GM12875 (cell line): ENCODE measurements around the gene ARHGAP32.

ENCODE experiments used
- H3K4me3 ChIP-seq: one replicate; pipeline ENCODE4 v1.5.1; 2011; ENCODE audit warnings: low read depth, low read length, control low read depth
- TF ChIP-seq, protein P1 (sequence below): IDR thresholded peaks from 2 replicates; pipeline ENCODE4 v1.5.1; 2011; ENCODE audit warnings: low read depth, mild to moderate bottlenecking, control low read depth, inconsistent platforms, low read length, moderate library complexity, borderline replicate concordance; ENCODE audit not compliant: insufficient read depth

ARHGAP32 gene

DNA sequence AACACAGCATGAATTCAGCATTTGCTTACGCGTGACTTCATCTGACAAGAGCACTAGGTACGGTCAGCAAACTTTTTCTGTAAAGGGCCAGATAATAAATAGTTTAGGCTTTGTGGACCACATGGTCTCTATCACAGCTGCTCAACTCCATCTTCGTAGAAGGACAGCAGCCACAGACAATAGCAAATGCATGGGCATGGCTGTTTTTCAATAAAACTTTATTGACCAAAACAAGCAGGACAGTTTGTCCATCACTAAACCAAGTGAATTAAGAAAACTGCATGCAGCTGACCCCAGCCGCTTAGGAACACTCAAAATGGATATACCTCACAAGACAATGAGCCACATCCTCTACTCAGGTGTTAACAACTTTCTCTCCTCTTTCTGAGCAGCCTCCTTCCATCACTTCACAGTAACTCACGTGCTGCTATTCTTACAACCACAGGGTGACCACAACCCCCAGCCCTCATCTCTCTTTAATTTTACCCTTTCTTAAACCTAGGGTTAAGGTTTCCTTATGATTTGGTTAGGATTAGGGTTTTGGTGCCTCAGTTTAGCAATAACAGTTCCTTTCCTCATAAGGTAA lies 22.7 kb upstream of the ARHGAP32 start:
- TF ChIP-seq, protein P1, sequence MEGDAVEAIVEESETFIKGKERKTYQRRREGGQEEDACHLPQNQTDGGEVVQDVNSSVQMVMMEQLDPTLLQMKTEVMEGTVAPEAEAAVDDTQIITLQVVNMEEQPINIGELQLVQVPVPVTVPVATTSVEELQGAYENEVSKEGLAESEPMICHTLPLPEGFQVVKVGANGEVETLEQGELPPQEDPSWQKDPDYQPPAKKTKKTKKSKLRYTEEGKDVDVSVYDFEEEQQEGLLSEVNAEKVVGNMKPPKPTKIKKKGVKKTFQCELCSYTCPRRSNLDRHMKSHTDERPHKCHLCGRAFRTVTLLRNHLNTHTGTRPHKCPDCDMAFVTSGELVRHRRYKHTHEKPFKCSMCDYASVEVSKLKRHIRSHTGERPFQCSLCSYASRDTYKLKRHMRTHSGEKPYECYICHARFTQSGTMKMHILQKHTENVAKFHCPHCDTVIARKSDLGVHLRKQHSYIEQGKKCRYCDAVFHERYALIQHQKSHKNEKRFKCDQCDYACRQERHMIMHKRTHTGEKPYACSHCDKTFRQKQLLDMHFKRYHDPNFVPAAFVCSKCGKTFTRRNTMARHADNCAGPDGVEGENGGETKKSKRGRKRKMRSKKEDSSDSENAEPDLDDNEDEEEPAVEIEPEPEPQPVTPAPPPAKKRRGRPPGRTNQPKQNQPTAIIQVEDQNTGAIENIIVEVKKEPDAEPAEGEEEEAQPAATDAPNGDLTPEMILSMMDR: no peak
- H3K4me3 ChIP-seq: no peak overlapping the region

DNA sequence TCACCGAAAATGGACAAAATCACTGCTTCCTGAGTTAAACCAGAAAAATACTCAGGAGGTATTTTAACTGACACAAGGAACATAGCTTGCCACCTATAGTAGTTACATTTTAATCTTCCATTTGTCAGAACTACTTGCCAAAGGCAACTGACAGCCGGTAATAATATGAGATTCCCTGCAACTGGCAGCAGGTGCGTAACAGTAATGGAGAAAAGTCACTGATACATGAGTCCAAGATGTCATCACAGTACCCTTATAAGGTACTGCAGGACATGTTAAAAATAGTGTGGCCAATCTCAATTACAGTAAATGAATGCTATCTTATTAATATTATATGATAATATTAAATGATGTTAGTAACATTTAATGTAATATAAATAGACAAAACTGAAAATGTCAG lies 21.1 kb upstream of the ARHGAP32 start:
- TF ChIP-seq, protein P1: no peak
- H3K4me3 ChIP-seq: no peak overlapping the region

DNA sequence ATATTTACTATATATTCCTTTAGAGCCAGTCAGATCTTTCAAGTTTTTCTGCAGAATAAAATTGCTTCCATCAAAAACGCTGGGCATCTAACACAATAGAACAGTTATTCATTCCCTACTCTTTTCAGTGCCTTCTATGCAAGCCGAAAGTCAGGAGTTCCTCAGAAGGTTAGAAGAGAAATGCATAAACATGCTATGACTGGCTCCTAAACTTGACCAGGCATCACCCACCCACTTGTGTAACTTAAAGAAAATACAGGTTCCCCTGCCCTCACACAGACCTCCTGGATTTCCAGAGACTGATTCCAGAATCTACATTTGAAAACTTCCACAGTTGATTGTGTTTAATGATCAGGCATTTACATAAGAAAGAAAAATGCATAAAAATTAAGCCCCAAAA lies 19.3 kb upstream of the ARHGAP32 start:
- H3K4me3 ChIP-seq: no peak overlapping the region
- TF ChIP-seq, protein P1: no peak

DNA sequence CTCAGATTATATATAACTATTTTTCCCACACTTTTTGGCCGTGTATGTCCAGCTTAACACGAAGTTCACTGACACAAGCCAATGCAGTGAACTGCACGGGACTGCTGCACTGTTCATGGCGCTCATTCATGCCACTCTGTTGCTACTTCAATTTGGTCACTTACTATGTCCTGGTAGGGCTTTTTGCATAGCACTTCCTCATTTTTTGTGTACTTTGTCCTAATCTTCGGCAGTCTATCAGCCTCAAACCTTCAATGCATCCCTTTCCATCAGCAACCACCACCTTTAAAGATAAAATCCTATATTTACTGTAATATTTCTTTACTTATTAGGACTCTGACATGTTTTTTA lies 18.7 kb upstream of the ARHGAP32 start:
- TF ChIP-seq, protein P1: no peak
- H3K4me3 ChIP-seq: no peak overlapping the region

DNA sequence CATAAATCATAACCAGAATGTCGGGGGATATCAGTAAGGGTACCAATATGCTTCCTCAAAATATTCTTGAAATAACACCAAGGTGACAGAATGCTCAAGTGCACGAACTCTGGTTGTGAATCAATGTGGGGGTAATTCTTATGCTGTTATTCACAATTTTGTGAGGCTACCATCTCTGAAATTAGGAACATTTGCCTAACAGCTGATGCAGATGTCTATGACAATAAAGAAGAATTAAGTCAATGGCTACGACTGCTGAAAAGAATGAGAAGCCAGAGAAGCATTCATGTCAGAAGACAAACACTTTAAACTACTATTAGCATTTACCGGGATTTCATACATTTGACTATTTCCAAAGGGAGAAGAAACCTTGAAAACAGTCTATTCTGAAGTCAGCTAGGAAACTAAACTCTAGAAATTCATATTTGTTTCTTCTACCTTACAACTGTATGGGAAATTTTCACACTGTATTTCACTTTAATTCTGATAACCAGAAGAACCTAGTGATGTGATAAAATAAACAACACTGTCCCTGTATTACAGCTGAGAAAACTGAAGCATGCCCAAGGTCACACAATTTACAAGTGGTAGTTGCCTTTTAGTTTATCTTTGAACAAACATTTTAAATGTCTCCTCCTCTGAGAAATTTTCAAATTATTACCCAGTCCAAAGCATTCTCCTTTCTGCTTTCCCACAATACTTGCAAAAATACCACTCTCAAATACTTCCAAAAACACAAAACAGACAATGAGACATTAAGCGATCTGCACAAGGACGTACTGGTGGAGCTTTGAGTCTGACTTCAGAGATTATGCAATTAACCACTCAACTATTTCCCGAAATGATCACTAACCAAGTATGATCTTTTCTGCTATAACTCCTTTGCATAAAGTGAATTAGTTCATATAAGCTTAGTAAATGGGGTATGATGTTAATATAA lies 18.0 kb upstream of the ARHGAP32 start:
- H3K4me3 ChIP-seq: no peak overlapping the region
- TF ChIP-seq, protein P1: no peak

DNA sequence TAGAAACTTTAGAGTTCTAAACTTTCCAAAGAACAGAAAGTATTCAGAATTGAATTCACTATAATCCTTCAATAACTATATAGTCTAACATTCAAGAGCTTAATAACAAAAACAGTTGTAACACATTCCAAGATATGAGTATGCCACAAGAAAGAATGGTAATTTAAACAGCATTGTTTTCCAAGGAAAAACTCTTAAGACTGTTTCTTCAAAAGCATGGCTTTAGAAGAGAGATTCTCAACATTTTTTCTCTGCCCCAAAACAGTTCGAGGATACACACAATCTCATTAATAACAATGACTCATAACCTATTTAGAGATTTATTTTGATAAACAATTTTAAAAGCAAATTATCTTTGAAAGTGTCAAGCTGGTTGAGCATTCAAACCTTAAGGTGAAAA lies 16.7 kb upstream of the ARHGAP32 start:
- TF ChIP-seq, protein P1: no peak
- no peak overlapping the region for H3K4me3 ChIP-seq
